HepG2 (cell line): ENCODE measurements around the gene ATG16L1. TPM values are rescaled to one million over a fixed set of nuclear protein-coding genes. Genes with fewer than 3 reads are reported as not detected.
A peak's percentile ranks its signal among the peaks of the same experiment; 100 is the strongest.

Experiments used
- ATAC-seq: fragments of 200-7000 bp; cut with Tn5 transposase; 3 replicates; pipeline ENCODE4 v1.9.1; 2020; ENCODE audit warnings: mild to moderate bottlenecking, moderate library complexity
- BruUV-seq: library from RNA; stranded (reverse); fragments of 400-500 nt; replicated peaks from 2 replicates; lab custom pipeline; 2021; lab: Mats Ljungman, UMichigan
- CTCF ChIA-PET: fragments of 300-600 bp; formaldehyde crosslinking; extraction: SDS; loops from one replicate; lab custom pipeline; 2021; ENCODE audit warnings: low total read pairs, inconsistent platforms, low intra/inter-chr PET ratio; lab: Yijun Ruan, JAX
- POLR2A ChIA-PET: fragments of 350-600 bp; sonication (Branson Sonifier 250); formaldehyde crosslinking; loops from one replicate; lab custom pipeline; 2020; ENCODE audit warnings: antibody characterized with exemption, inconsistent platforms; lab: Yijun Ruan, JAX
- DNase-seq: peaks from one replicate; pipeline ENCODE4 v3.0.0-alpha.2; 2015; ENCODE audit warnings: low spot score
- FAIRE-seq: peaks from 3 replicates; lab custom pipeline; 2011; peaks lifted over from hg19 to GRCh38; lab: Jason Lieb, UNC
- H2AFZ ChIP-seq: one replicate; pipeline ENCODE4 v1.6.1; 2011; ENCODE audit warnings: low read length, inconsistent platforms
- H3K27ac ChIP-seq: fragments of 300-600 bp; 3 replicates; pipeline ENCODE4 v1.8.0; 2011; ENCODE audit warnings: mixed run types, mild to moderate bottlenecking, mixed read lengths, low read length, inconsistent platforms; ENCODE audit not compliant: insufficient read depth; ENCODE audit errors: extremely low read length
- H3K27me3 ChIP-seq, 2 experiments: fragments of 200-600 bp in 1 of 2; 2 replicates in 1 of 2; 3 replicates in 1 of 2; pipeline versions ENCODE4 v1.6.0 to v1.8.0; 2011; ENCODE audit warnings: low read length in 2 of 2, mild to moderate bottlenecking in 2 of 2, moderate library complexity in 2 of 2, inconsistent platforms in 1 of 2; ENCODE audit not compliant: insufficient read depth in 2 of 2, control insufficient read depth in 1 of 2
- H3K36me3 ChIP-seq, 2 experiments: fragments of 200-600 bp in 1 of 2; replicated peaks in 1 of 2; 2 replicates in 1 of 2; 3 replicates in 1 of 2; pipeline versions ENCODE4 v1.5.1 to v1.8.0; 2011; ENCODE audit warnings: low read length in 2 of 2, inconsistent platforms in 1 of 2; ENCODE audit not compliant: insufficient read depth in 2 of 2, control insufficient read depth in 1 of 2
- H3K4me1 ChIP-seq: 2 replicates; pipeline ENCODE4 v1.5.1; 2012; ENCODE audit warnings: low read length, inconsistent platforms; ENCODE audit not compliant: insufficient read depth
- H3K4me2 ChIP-seq: 2 replicates; pipeline ENCODE4 v1.6.0; 2011; ENCODE audit warnings: low read depth, low read length, inconsistent platforms
- H3K4me3 ChIP-seq, 3 experiments: fragments of 200-600 bp in 1 of 3; sonication (generic), shearing (Covaris generic) in 1 of 3; replicated peaks in 1 of 3; 2 replicates each; pipeline ENCODE4 v1.5.1; 2011 to 2016; ENCODE audit warnings: low read length in 3 of 3, inconsistent platforms in 2 of 3, low read depth in 2 of 3, mild to moderate bottlenecking in 2 of 3, control low read depth in 1 of 3, mixed read lengths in 1 of 3; ENCODE audit not compliant: insufficient read depth in 1 of 3
- H3K79me2 ChIP-seq: one replicate; pipeline ENCODE4 v1.6.1; 2011; ENCODE audit warnings: low read length, inconsistent platforms; ENCODE audit not compliant: insufficient read depth
- H3K9ac ChIP-seq: 2 replicates; pipeline ENCODE4 v1.6.0; 2011; ENCODE audit warnings: mild to moderate bottlenecking, low read depth, low read length, inconsistent platforms; ENCODE audit not compliant: insufficient read depth
- H3K9me3 ChIP-seq: 2 replicates; pipeline ENCODE4 v1.5.1; 2012; ENCODE audit warnings: mild to moderate bottlenecking, low read length
- H4K20me1 ChIP-seq: 2 replicates; pipeline ENCODE4 v1.6.0; 2011; ENCODE audit warnings: inconsistent platforms, mild to moderate bottlenecking, low read length, moderate library complexity; ENCODE audit not compliant: insufficient read depth
- ATRX ChIP-seq: sonication (generic); formaldehyde crosslinking; IDR thresholded peaks from 2 replicates; pipeline ENCODE4 v1.4.0; 2020; ENCODE audit warnings: missing genetic modification reagents, borderline replicate concordance
- KDM1A ChIP-seq: IDR thresholded peaks from 2 replicates; pipeline ENCODE4 v1.6.1; 2016; ENCODE audit warnings: missing compliant biosample characterization
- MEIS2 ChIP-seq: sonication (generic); formaldehyde crosslinking; IDR thresholded peaks from 2 replicates; pipeline ENCODE4 v1.9.0; 2021; ENCODE audit warnings: mild to moderate bottlenecking, missing genetic modification reagents
- NFATC3 ChIP-seq: sonication (generic); formaldehyde crosslinking; IDR thresholded peaks from 2 replicates; pipeline ENCODE4 v1.5.1; 2020; ENCODE audit warnings: mild to moderate bottlenecking, missing genetic modification reagents
- RARG ChIP-seq: sonication (generic); formaldehyde crosslinking; IDR thresholded peaks from 2 replicates; pipeline ENCODE4 v1.4.0; 2020; ENCODE audit warnings: low read depth, mild to moderate bottlenecking, missing genetic modification reagents
- ZBTB21 ChIP-seq: sonication (generic); formaldehyde crosslinking; IDR thresholded peaks from 2 replicates; pipeline ENCODE4 v1.4.0; 2020; ENCODE audit warnings: missing genetic modification reagents
- ZMAT5 ChIP-seq: sonication (generic); formaldehyde crosslinking; IDR thresholded peaks from 2 replicates; pipeline ENCODE4 v1.5.0; 2020; ENCODE audit warnings: mild to moderate bottlenecking, low read depth, missing genetic modification reagents, borderline replicate concordance
- ZNF670 ChIP-seq: sonication (generic); formaldehyde crosslinking; IDR thresholded peaks from 2 replicates; pipeline ENCODE4 v1.8.0; 2022; ENCODE audit warnings: mild to moderate bottlenecking, missing genetic modification reagents, borderline replicate concordance
- ZNF766 ChIP-seq: sonication (generic); formaldehyde crosslinking; IDR thresholded peaks from 2 replicates; pipeline ENCODE4 v1.5.0; 2020; ENCODE audit warnings: missing genetic modification reagents, borderline replicate concordance
- ZNF772 ChIP-seq: sonication (generic); formaldehyde crosslinking; IDR thresholded peaks from 2 replicates; pipeline ENCODE4 v1.5.0; 2020; ENCODE audit warnings: mild to moderate bottlenecking, missing genetic modification reagents
- ZNF850 ChIP-seq: sonication (generic); formaldehyde crosslinking; conservative IDR thresholded peaks from 2 replicates; pipeline ENCODE4 v1.9.0; 2021; ENCODE audit warnings: mild to moderate bottlenecking, missing genetic modification reagents
- WGBS: methylation state at CpG from one replicate; pipeline ENCODE4 v1.1.6; 2017; ENCODE audit warnings: low lambda C conversion rate; 5-methylcytosine and 5-hydroxymethylcytosine counted together
- in situ Hi-C: cut with HindIII; loops from 2 replicates; pipeline ENCODE4 v1.10.0; 2017; ENCODE audit warnings: low pct_unique_long_range_greater_than_20kb; ENCODE audit not compliant: extremely low pct_ligation_motif_present
- intact Hi-C: fragments of 100-400 bp; cut with micrococcal nuclease; formaldehyde crosslinking; loops from one replicate; pipeline ENCODE4 v1.10.0; 2022; ENCODE audit not compliant: unreplicated experiment
- polyA plus RNA-seq, 8 experiments: library from polyadenylated mRNA; depleted of rRNA in 3 of 8; stranded (reverse) in 7 of 8; unstranded in 1 of 8; fragments of >200 nt; fragmentation: Illumina TruSeq in 4 of 8; extraction: Trizol in 4 of 8; gene quantifications; 2 replicates each; pipeline versions ENCODE4 v1.2.1 to v1.2.3, GENCODE V29; 2011 to 2016; ENCODE audit warnings: low read depth in 4 of 8, missing spikeins in 1 of 8, mixed read lengths in 1 of 8; ENCODE audit not compliant: insufficient read depth in 1 of 8
- total RNA-seq, 5 experiments: library from RNA; depleted of rRNA; stranded (reverse); fragments of >200 nt; fragmentation: Illumina TruSeq; extraction: Trizol; gene quantifications; 2 replicates each; pipeline ENCODE4 v1.2.3, GENCODE V29; 2016; ENCODE audit warnings: low read depth in 1 of 5

ATG16L1 gene
- total and polyA plus RNA-seq, 2 of the 13 experiments (the other 11 are each of a cell fraction or from before 2014, with no cell fraction given), result 26.0 to 51.7 TPM

GRCh38 chr2:233250568-233250967 lies 905 bp upstream of the ATG16L1 start:
- no peak for ATAC-seq
- H3K27ac ChIP-seq, result no peak overlapping the region

GRCh38 chr2:233250985-233251305 lies 528 bp upstream of the ATG16L1 start:
- H4K20me1 ChIP-seq, result peaks cover 3% of the 10 kb centered on the region; the same call in 1 of the 2 replicates
- H3K27me3 ChIP-seq, result no peaks in the 10 kb centered on the region; a peak in 1 of 5 replicates
- FAIRE-seq (no peak), ATAC-seq (no peak), DNase-seq (no peak)
- WGBS, result 3% methylated on average over 1 of the region's 1 CpG
- H2AFZ ChIP-seq, result peak overlapping the region; percentile 94
- H3K27ac ChIP-seq, result peak overlapping the region; percentile 43
- H3K9ac ChIP-seq, result peak overlapping the region; percentile 61
- H3K4me3 ChIP-seq, result peak overlapping the region; percentile 25 to 88 (median 41); a peak in 5 of 6 replicates
- intact Hi-C loops, result loop anchor here (1.0 to 10.0 kb wide), 5 partner anchors 104 to 489 kb away; partner anchors contain the start of genes DGKD and NGEF
- BruUV-seq, result no TSS peak
- CTCF ChIA-PET, result interaction anchor here (1.2 to 2.1 kb wide), 3 partner anchors 152 to 398 kb away, joined by 3 to 10 read pairs (median 4); no protein-coding TSS in a partner anchor
- H3K4me2 ChIP-seq, result peak overlapping the region; percentile 71
- peaks cover 50% of the 10 kb centered on the region for H3K4me1 ChIP-seq
- POLR2A ChIA-PET, result interaction anchor here (0.8 to 1.4 kb wide), 6 partner anchors 20 to 393 kb away, joined by 3 to 9 read pairs (median 3); partner anchors contain the start of genes DGKD and INPP5D
- peaks cover 3 to 7% of the 10 kb centered on the region in 2 experiments; a peak in 4 of 5 replicates for H3K36me3 ChIP-seq
- in situ Hi-C loops, result loop anchor here (5.0 kb wide), 1 partner anchor 394 kb away; no protein-coding TSS in a partner anchor
- peaks cover 37% of the 10 kb centered on the region for H3K79me2 ChIP-seq
- H3K9me3 ChIP-seq, result no peaks in the 10 kb centered on the region
- TF ChIP-seq ZBTB21 (CRISPR knock-in tag), result no peak
- TF ChIP-seq ZNF670 (CRISPR knock-in tag), result 0 out of 2 replicates have a peak, but pooled peaks have one; percentile 67
- peak; percentile 99; the same call in 1 of the 2 replicates for TF ChIP-seq KDM1A (CRISPR knock-in tag)
- 0 out of 2 replicates have a peak, but pooled peaks have one; percentile 14 for TF ChIP-seq NFATC3 (CRISPR knock-in tag)
- 0 out of 2 replicates have a peak, but pooled peaks have one; percentile 8 for TF ChIP-seq RARG (CRISPR knock-in tag)
- no peak for TF ChIP-seq ZNF766 (CRISPR knock-in tag)
- TF ChIP-seq ZNF772 (CRISPR knock-in tag), result no peak

More at GRCh38 chr2:233250568-233250967, 905 bp upstream of the ATG16L1 start:
- no peaks in the 10 kb centered on the region; a peak in 1 of 5 replicates for H3K27me3 ChIP-seq
- WGBS, result 87% methylated on average over 9 of the region's 9 CpGs
- peaks cover 48% of the 10 kb centered on the region for H3K4me1 ChIP-seq
- H3K36me3 ChIP-seq, result peaks cover 3% of the 10 kb centered on the region in 2 experiments; a peak in 4 of 5 replicates
- peaks cover 3% of the 10 kb centered on the region; the same call in 1 of the 2 replicates for H4K20me1 ChIP-seq
- in situ Hi-C loops (loop anchor here (5.0 kb wide), 1 partner anchor 393 kb away; no protein-coding TSS in a partner anchor), intact Hi-C loops (loop anchor here (2.0 to 10.0 kb wide), 4 partner anchors 104 to 488 kb away; partner anchors contain the start of genes DGKD and NGEF)
- DNase-seq (no peak), FAIRE-seq (no peak)
- POLR2A ChIA-PET, result no interaction called here
- H3K79me2 ChIP-seq, result peaks cover 33% of the 10 kb centered on the region
- H3K4me3 ChIP-seq, result no peak overlapping the region
- TF ChIP-seq MEIS2 (no peak), ATRX (no peak), ZNF850 (peak; percentile 99), ZMAT5 (CRISPR knock-in tag) (no peak)
- H3K9ac ChIP-seq, result no peak overlapping the region
- H3K9me3 ChIP-seq, result no peaks in the 10 kb centered on the region
- no TSS peak for BruUV-seq
- CTCF ChIA-PET, result interaction anchor here (1.2 to 2.1 kb wide), 3 partner anchors 152 to 397 kb away, joined by 3 to 10 read pairs (median 4); no protein-coding TSS in a partner anchor
- H3K4me2 ChIP-seq, result no peak overlapping the region
- H2AFZ ChIP-seq, result peak overlapping the region; percentile 94
